ENCODE results near the gene ESPNL.

ESPNL gene

GRCh38 chr2:238100821-238101771 is 956 bp downstream of the ESPNL start:
- no peaks in the 10 kb centered on the region for H3K27me3 ChIP-seq (ENCODE audit: low read length)

GRCh38 chr2:238101891-238102841 is 2.0 kb downstream of the ESPNL start:
- H3K27me3 ChIP-seq (ENCODE audit: low read length): no peaks in the 10 kb centered on the region
- 0 out of 2 replicates have a peak, but pooled peaks cover 5% of the 10 kb centered on the region for H3F3A ChIP-seq (ENCODE audit: insufficient read depth)
- H4K20me1 ChIP-seq (ENCODE audit: low read depth, low read length): no peaks in the 10 kb centered on the region
- H3K27ac ChIP-seq (ENCODE audit: low read depth, low read length): no peak overlapping the region
- no peak overlapping the region for H3K9ac ChIP-seq (ENCODE audit: low read length)
- no peak overlapping the region for H3K4me3 ChIP-seq (ENCODE audit: insufficient read depth, low read length, poor library complexity, severe bottlenecking)
- TF ChIP-seq CTCF (IDR thresholded peaks at IDR 0.05; ENCODE audit: insufficient read depth, low read length, poor library complexity, severe bottlenecking) (no peak), EZH2phosphoT487 (conservative IDR thresholded peaks at IDR 0.05; ENCODE audit: low read length) (no peak)
- H3K36me3 ChIP-seq (ENCODE audit: low read length): no peaks in the 10 kb centered on the region
- H3K9me2 ChIP-seq (replicated peaks; ENCODE audit: insufficient read depth, low read length): no peaks in the 10 kb centered on the region
- H3K79me2 ChIP-seq (ENCODE audit: insufficient read depth, low read length): no peaks in the 10 kb centered on the region
- no peak overlapping the region for H2AFZ ChIP-seq (ENCODE audit: low read depth, low read length, severe bottlenecking)
- H3K4me2 ChIP-seq (ENCODE audit: low read depth, low read length, poor library complexity, severe bottlenecking): no peak overlapping the region
- H3K9me3 ChIP-seq (ENCODE audit: insufficient read depth, low read length): no peaks in the 10 kb centered on the region

More at GRCh38 chr2:238100821-238101771, 956 bp downstream of the ESPNL start:
- Histone ChIP-seq H3K36me3 (ENCODE audit: low read length) (no peaks in the 10 kb centered on the region), H3K9me3 (ENCODE audit: insufficient read depth, low read length) (no peaks in the 10 kb centered on the region), H3K9me2 (replicated peaks; ENCODE audit: insufficient read depth, low read length) (no peaks in the 10 kb centered on the region), H3F3A (ENCODE audit: insufficient read depth) (0 out of 2 replicates have a peak, but pooled peaks cover 5% of the 10 kb centered on the region), H3K4me3 (ENCODE audit: insufficient read depth, low read length, poor library complexity, severe bottlenecking) (no peak overlapping the region), H2AFZ (ENCODE audit: low read depth, low read length, severe bottlenecking) (no peak overlapping the region), H3K9ac (ENCODE audit: low read length) (no peak overlapping the region), H3K4me2 (ENCODE audit: low read depth, low read length, poor library complexity, severe bottlenecking) (no peak overlapping the region), H4K20me1 (ENCODE audit: low read depth, low read length) (no peaks in the 10 kb centered on the region), H3K79me2 (ENCODE audit: insufficient read depth, low read length) (no peaks in the 10 kb centered on the region), H3K27ac (ENCODE audit: low read depth, low read length) (no peak overlapping the region)
- TF ChIP-seq CTCF (IDR thresholded peaks at IDR 0.05; ENCODE audit: insufficient read depth, low read length, poor library complexity, severe bottlenecking) (no peak), EZH2phosphoT487 (conservative IDR thresholded peaks at IDR 0.05; ENCODE audit: low read length) (no peak)

GRCh38 chr2:238102865-238103264 is 2.7 kb downstream of the ESPNL start:
- Histone ChIP-seq H3K4me3 (ENCODE audit: insufficient read depth, low read length, poor library complexity, severe bottlenecking) (no peak overlapping the region), H3K9ac (ENCODE audit: low read length) (no peak overlapping the region), H3K9me2 (replicated peaks; ENCODE audit: insufficient read depth, low read length) (no peaks in the 10 kb centered on the region)

More at GRCh38 chr2:238102865-238103264, 2.7 kb downstream of the ESPNL start:
- no peaks in the 10 kb centered on the region for H4K20me1 ChIP-seq (ENCODE audit: low read depth, low read length)
- no peak overlapping the region for H3K4me2 ChIP-seq (ENCODE audit: low read depth, low read length, poor library complexity, severe bottlenecking)
- H3K36me3 ChIP-seq (ENCODE audit: low read length): no peaks in the 10 kb centered on the region
- no peaks in the 10 kb centered on the region for H3K27me3 ChIP-seq (ENCODE audit: low read length)
- no peak overlapping the region for H3K27ac ChIP-seq (ENCODE audit: low read depth, low read length)
- TF ChIP-seq CTCF (IDR thresholded peaks at IDR 0.05; ENCODE audit: insufficient read depth, low read length, poor library complexity, severe bottlenecking) (no peak), EZH2phosphoT487 (conservative IDR thresholded peaks at IDR 0.05; ENCODE audit: low read length) (no peak)
- no peaks in the 10 kb centered on the region for H3K9me3 ChIP-seq (ENCODE audit: insufficient read depth, low read length)
- H2AFZ ChIP-seq (ENCODE audit: low read depth, low read length, severe bottlenecking): no peak overlapping the region
- H3K79me2 ChIP-seq (ENCODE audit: insufficient read depth, low read length): no peaks in the 10 kb centered on the region
- H3F3A ChIP-seq (ENCODE audit: insufficient read depth): 0 out of 2 replicates have a peak, but pooled peaks cover 6% of the 10 kb centered on the region

All from SU-DHL-6 (cell line).